H1 (cell line): ENCODE results near the gene PXDN. TPM values are rescaled to one million over a fixed set of nuclear protein-coding genes. Genes with fewer than 3 reads are reported as not detected.

ENCODE experiments used
- JUN ChIP-seq: IDR thresholded peaks from 2 replicates; pipeline ENCODE4 v1.6.1; 2011; ENCODE audit warnings: low read depth, mild to moderate bottlenecking, improper control_type of control experiment, low read length
- MAFK ChIP-seq: IDR thresholded peaks from 2 replicates; pipeline ENCODE4 v1.6.1; 2012; ENCODE audit warnings: low read depth, mild to moderate bottlenecking, improper control_type of control experiment, low read length
- POU5F1 ChIP-seq: IDR thresholded peaks from 2 replicates; pipeline ENCODE4 v1.6.1; 2011; ENCODE audit warnings: low read depth, mild to moderate bottlenecking, low read length, moderate library complexity
- SP2 ChIP-seq: IDR thresholded peaks from 2 replicates; pipeline ENCODE4 v1.6.1; 2012; ENCODE audit warnings: mild to moderate bottlenecking, low read length, inconsistent platforms
- TAF1 ChIP-seq: IDR thresholded peaks from 2 replicates; pipeline ENCODE4 v1.6.1; 2011; ENCODE audit warnings: mild to moderate bottlenecking, low read depth, low read length
- YY1 ChIP-seq: IDR thresholded peaks from 2 replicates; pipeline ENCODE4 v1.6.1; 2011; ENCODE audit warnings: low read depth, mild to moderate bottlenecking, low read length
- ZNF274 ChIP-seq: IDR thresholded peaks from 2 replicates; pipeline ENCODE4 v1.7.0; 2012; ENCODE audit warnings: low read length, borderline replicate concordance; ENCODE audit errors: extremely low read depth
- polyA plus RNA-seq, 7 experiments: library from polyadenylated mRNA; depleted of rRNA in 3 of 7; stranded (reverse) in 5 of 7; unstranded in 2 of 7; fragments of >200 nt in 5 of 7; fragments of 200-250 nt in 2 of 7; gene quantifications; 1 replicate in 5 of 7; 2 replicates in 1 of 7; 4 replicates in 1 of 7; pipeline versions ENCODE4 v1.2.1 to v1.2.3, GENCODE V29; 2011 to 2013; ENCODE audit warnings: missing spikeins in 2 of 7, mixed read lengths in 2 of 7
- total RNA-seq: library from RNA; stranded (reverse); fragmentation: NEBNext Ultra II Directional; extraction: Animal tissue kit (Norgen Biotek cat#: 25700); gene quantifications from 2 replicates; pipeline ENCODE4 v1.2.1, GENCODE V29; 2021
- TF ChIP-seq, protein P1 (sequence below): IDR thresholded peaks from 2 replicates; pipeline ENCODE4 v1.6.1; 2011; ENCODE audit warnings: low read depth, mild to moderate bottlenecking, low read length; ENCODE audit not compliant: insufficient read depth

PXDN gene
- total and polyA plus RNA-seq, 2 of the 8 experiments (the other 6 are each of a cell fraction or from before 2014, with no cell fraction given): 104 to 141 TPM

DNA sequence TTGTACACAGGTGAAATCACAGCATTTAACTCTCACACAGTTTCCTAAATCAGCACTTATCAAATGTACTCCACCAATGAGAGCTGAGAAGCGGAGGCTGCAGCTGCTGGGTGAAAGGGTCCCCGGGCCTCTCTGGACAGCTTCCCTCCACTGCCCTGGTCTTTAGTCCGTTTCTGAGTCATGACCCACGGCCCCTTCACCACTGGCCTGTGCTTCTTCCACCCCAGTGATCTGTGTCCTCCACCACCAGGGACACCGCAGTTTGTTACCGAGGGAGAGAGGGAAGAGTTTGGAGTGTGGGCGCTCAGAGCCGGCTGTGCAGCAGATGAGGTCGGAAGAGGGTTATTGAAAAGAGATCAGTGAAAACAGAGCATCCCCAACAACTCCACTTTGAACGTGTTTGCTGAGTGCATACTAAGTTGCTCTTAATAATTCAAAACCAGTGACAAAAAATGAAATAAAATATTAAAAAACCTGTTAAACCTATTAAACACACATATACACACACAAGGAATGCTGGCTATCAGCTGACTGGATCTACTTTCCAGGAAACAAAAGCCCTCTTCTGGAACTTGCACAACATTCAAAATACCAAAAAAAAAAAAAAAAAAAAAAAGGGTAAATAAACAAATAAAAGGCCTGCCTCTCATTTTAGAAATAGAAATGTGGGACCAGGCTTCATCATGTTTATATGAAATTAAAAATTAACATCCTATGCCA is 54.1 kb downstream of the PXDN start (continued):
- TF ChIP-seq TAF1 (no peak), MAFK (no peak), ZNF274 (no peak), POU5F1 (no peak), YY1 (no peak), JUN (no peak), SP2 (no peak)
- TF ChIP-seq, protein P1, sequence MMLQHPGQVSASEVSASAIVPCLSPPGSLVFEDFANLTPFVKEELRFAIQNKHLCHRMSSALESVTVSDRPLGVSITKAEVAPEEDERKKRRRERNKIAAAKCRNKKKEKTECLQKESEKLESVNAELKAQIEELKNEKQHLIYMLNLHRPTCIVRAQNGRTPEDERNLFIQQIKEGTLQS: no peak
